ENCODE data around the gene ASPSCR1. TPM values are rescaled to one million over a fixed set of nuclear protein-coding genes. Genes with fewer than 3 reads are reported as not detected.

ASPSCR1 gene
- total RNA-seq, 1 experiment from 2014 or later = 60.4 TPM

DNA sequence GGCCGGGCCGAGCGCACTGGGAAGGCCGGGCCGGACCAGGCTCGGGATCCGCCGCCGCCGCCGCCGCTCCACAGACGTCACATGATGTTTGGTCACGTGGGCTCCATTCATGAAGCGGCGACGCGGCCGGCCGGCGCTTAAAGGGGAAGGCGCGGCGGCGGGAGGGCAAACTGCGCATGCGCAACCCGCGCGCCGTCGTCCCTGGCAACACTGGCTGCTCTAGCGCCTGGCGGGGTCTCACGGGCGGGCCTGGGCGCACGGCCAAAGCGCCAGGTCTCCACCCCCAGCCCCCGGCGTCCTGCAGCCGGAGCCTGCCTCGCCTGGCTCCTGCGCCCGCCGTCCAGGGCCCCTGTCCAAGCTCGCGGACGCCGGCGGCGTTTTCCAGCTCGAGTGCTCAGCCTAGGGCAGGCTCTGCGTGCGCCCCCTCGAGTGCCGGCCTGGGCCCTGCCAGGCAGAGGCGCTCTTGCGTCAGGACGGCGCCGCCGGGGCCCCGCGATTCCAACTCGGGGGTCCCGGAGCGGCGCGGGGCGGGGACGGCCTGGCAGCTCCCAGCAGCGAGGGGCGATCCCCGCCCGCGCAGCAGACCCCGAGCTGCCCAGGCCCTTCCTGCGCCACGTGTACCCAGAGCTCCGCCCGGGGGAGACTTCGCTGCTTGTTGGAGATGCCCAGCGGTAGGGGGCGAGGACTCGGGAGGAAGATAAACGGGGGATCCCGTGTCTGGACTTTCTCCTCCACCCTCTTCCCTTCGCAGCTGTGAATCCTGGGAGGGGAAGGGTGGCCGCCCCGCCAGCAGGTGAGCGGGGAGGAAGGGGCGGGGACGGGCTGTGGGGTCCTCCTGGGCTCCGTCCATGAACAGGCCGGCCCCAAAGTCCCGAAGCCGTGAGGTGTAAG lies 49.5 kb upstream of the ASPSCR1 start, which contains the start of gene MAFG (continued):
- TF ChIP-seq, protein P1, sequence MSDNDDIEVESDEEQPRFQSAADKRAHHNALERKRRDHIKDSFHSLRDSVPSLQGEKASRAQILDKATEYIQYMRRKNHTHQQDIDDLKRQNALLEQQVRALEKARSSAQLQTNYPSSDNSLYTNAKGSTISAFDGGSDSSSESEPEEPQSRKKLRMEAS (CRISPR knock-in tag; IDR thresholded peaks at IDR 0.05) = no peak; the same call in 1 of the 2 replicates
- TF ChIP-seq NR1H2 (CRISPR knock-in tag; IDR thresholded peaks at IDR 0.05) (no peak), GABPB1 (CRISPR knock-in tag; IDR thresholded peaks at IDR 0.05) (peak; percentile 86), EMX1 (CRISPR knock-in tag; IDR thresholded peaks at IDR 0.05) (no peak), USF1 (CRISPR knock-in tag; IDR thresholded peaks at IDR 0.05) (peak; percentile 97), CREM (CRISPR knock-in tag; IDR thresholded peaks at IDR 0.05) (peak; percentile 56; the same call in 1 of the 2 replicates), TP53 (CRISPR knock-in tag; IDR thresholded peaks at IDR 0.05) (0 out of 2 replicates have a peak, but pooled peaks have one; percentile 41), IRF1 (CRISPR knock-in tag; IDR thresholded peaks at IDR 0.05) (0 out of 2 replicates have a peak, but pooled peaks have one; percentile 60), E2F4 (CRISPR knock-in tag; IDR thresholded peaks at IDR 0.05; ENCODE audit: borderline replicate concordance, low read depth) (peak; percentile 70; the same call in 1 of the 2 replicates), ETV6 (CRISPR knock-in tag; IDR thresholded peaks at IDR 0.05) (no peak; the same call in 1 of the 2 replicates), MXD4 (CRISPR knock-in tag; IDR thresholded peaks at IDR 0.05; ENCODE audit: borderline replicate concordance) (no peak), SOX15 (CRISPR knock-in tag; IDR thresholded peaks at IDR 0.05) (no peak), SP1 (CRISPR knock-in tag; conservative IDR thresholded peaks at IDR 0.05) (peak; percentile 58)

GRCh38 chr17:81928544-81929252 lies 48.7 kb upstream of the ASPSCR1 start:
- DNase-seq (ENCODE audit: low spot score) = no peak
- Mint-ChIP-seq H3K27ac (no peak overlapping the region), H3K4me3 (peak overlapping the region; percentile 60), H3K36me3 (peaks cover under 1% of the 10 kb centered on the region; the same call in 1 of the 2 replicates), H3K27me3 (ENCODE audit: low read depth) (peaks cover 3% of the 10 kb centered on the region; the same call in 1 of the 2 replicates), H3K9me3 (no peaks in the 10 kb centered on the region), H3K4me1 (peaks cover 23% of the 10 kb centered on the region)
- ChIA-PET POLR2A (interaction anchor here (0.6 to 2.7 kb wide), 4 partner anchors 8 to 225 kb away, joined by 3 to 11 read pairs (median 4); partner anchors contain the start of genes PYCR1 and SIRT7), CTCF (interaction anchor here (0.6 to 3.9 kb wide), 13 partner anchors 11 to 206 kb away, joined by 3 to 21 read pairs (median 4); partner anchors contain the start of genes ASPSCR1, DCXR, NOTUM and RAC3)
- no peak for TF ChIP-seq FOXP1 (CRISPR knock-in tag; IDR thresholded peaks at IDR 0.05; ENCODE audit: borderline replicate concordance)
- ATAC-seq = no peak

GRCh38 chr17:81929253-81930141 lies 47.9 kb upstream of the ASPSCR1 start:
- H3K4me1 Mint-ChIP-seq = peaks cover 16% of the 10 kb centered on the region
- ChIA-PET CTCF (interaction anchor here (0.9 to 3.9 kb wide), 7 partner anchors 30 to 108 kb away, joined by 3 to 21 read pairs (median 13); partner anchors contain the start of genes DCXR and RAC3), POLR2A (no interaction called here)
- no peaks in the 10 kb centered on the region for H3K9me3 Mint-ChIP-seq
- H3K27me3 Mint-ChIP-seq (ENCODE audit: low read depth) = peaks cover 3% of the 10 kb centered on the region; the same call in 1 of the 2 replicates
- ATAC-seq = no peak
- peak overlapping the region; percentile 57 for H3K4me3 Mint-ChIP-seq
- peaks cover 5% of the 10 kb centered on the region; the same call in 1 of the 2 replicates for H3K36me3 Mint-ChIP-seq
- TF ChIP-seq MLX (CRISPR knock-in tag; IDR thresholded peaks at IDR 0.05) (no peak), NFE2L1 (CRISPR knock-in tag; IDR thresholded peaks at IDR 0.05) (no peak), FOXK1 (CRISPR knock-in tag; IDR thresholded peaks at IDR 0.05) (no peak), ZNF423 (CRISPR knock-in tag; IDR thresholded peaks at IDR 0.05) (no peak), NR2C2 (CRISPR knock-in tag; IDR thresholded peaks at IDR 0.05) (no peak), FOXP1 (CRISPR knock-in tag; IDR thresholded peaks at IDR 0.05; ENCODE audit: borderline replicate concordance) (no peak), ZBTB21 (CRISPR knock-in tag; IDR thresholded peaks at IDR 0.05; ENCODE audit: borderline replicate concordance) (no peak)
- TF ChIP-seq, protein P2, sequence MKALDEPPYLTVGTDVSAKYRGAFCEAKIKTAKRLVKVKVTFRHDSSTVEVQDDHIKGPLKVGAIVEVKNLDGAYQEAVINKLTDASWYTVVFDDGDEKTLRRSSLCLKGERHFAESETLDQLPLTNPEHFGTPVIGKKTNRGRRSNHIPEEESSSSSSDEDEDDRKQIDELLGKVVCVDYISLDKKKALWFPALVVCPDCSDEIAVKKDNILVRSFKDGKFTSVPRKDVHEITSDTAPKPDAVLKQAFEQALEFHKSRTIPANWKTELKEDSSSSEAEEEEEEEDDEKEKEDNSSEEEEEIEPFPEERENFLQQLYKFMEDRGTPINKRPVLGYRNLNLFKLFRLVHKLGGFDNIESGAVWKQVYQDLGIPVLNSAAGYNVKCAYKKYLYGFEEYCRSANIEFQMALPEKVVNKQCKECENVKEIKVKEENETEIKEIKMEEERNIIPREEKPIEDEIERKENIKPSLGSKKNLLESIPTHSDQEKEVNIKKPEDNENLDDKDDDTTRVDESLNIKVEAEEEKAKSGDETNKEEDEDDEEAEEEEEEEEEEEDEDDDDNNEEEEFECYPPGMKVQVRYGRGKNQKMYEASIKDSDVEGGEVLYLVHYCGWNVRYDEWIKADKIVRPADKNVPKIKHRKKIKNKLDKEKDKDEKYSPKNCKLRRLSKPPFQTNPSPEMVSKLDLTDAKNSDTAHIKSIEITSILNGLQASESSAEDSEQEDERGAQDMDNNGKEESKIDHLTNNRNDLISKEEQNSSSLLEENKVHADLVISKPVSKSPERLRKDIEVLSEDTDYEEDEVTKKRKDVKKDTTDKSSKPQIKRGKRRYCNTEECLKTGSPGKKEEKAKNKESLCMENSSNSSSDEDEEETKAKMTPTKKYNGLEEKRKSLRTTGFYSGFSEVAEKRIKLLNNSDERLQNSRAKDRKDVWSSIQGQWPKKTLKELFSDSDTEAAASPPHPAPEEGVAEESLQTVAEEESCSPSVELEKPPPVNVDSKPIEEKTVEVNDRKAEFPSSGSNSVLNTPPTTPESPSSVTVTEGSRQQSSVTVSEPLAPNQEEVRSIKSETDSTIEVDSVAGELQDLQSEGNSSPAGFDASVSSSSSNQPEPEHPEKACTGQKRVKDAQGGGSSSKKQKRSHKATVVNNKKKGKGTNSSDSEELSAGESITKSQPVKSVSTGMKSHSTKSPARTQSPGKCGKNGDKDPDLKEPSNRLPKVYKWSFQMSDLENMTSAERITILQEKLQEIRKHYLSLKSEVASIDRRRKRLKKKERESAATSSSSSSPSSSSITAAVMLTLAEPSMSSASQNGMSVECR (CRISPR knock-in tag; IDR thresholded peaks at IDR 0.05; ENCODE audit: borderline replicate concordance) = no peak
- H3K27ac Mint-ChIP-seq = no peak overlapping the region
- no peak for DNase-seq (ENCODE audit: low spot score)
